ENCODE measurements around the gene KLHDC9. TPM values are rescaled to one million over a fixed set of nuclear protein-coding genes. Genes with fewer than 3 reads are reported as not detected.
A peak's percentile ranks its signal among the peaks of the same experiment; 100 is the strongest.

The KLHDC9 gene
- polyA plus RNA-seq, 1 donor (not counting 4 experiments of a cell fraction or from before 2014, with no cell fraction given): 0.54 TPM

GRCh38 chr1:161085165-161085564 is 13.0 kb upstream of the KLHDC9 start:
- Histone ChIP-seq H2AFZ (ENCODE audit: control insufficient read depth, low read length) (no peak overlapping the region), H3K4me1 (ENCODE audit: control insufficient read depth, extremely low read depth, insufficient read depth, low read length) (peaks cover 73% of the 10 kb centered on the region), H3K9me3 (ENCODE audit: control insufficient read depth, low read depth, low read length) (no peaks in the 10 kb centered on the region), H4K20me1 (ENCODE audit: control insufficient read depth, extremely low read depth, insufficient read depth, low read length) (no peaks in the 10 kb centered on the region), H3K9me1 (ENCODE audit: control insufficient read depth, extremely low read depth, insufficient read depth, low read length) (no peaks in the 10 kb centered on the region), H3K4me3 (ENCODE audit: control insufficient read depth in 2 of 3, extremely low read depth in 1 of 3, insufficient read depth in 2 of 3, low read depth in 1 of 3, low read length in 3 of 3) (no peak overlapping the region), H3K27me3 (ENCODE audit: control insufficient read depth, extremely low read depth, insufficient read depth, low read length) (no peaks in the 10 kb centered on the region), H3K36me3 (ENCODE audit: control insufficient read depth in 2 of 2, extremely low read depth in 1 of 2, insufficient read depth in 2 of 2, low read length in 2 of 2) (no peaks in the 10 kb centered on the region), H3K9ac (ENCODE audit: control insufficient read depth, extremely low read depth, insufficient read depth, low read length) (peak overlapping the region; percentile 18), H3K79me2 (ENCODE audit: control insufficient read depth, insufficient read depth, low read length) (no peaks in the 10 kb centered on the region), H3K27ac (ENCODE audit: control insufficient read depth, insufficient read depth, low read length) (no peak overlapping the region), H3K4me2 (ENCODE audit: control insufficient read depth, extremely low read depth, insufficient read depth, low read depth, low read length) (no peak overlapping the region)
- DNase-seq (ENCODE audit: low read depth, low spot score) (no peak), FAIRE-seq (no peak)
- dilution Hi-C loops (cut with MboI; ENCODE audit: extremely low pct_ligation_motif_present, low sequenced_read_pairs): no loop called here
- TF ChIP-seq, protein P1, sequence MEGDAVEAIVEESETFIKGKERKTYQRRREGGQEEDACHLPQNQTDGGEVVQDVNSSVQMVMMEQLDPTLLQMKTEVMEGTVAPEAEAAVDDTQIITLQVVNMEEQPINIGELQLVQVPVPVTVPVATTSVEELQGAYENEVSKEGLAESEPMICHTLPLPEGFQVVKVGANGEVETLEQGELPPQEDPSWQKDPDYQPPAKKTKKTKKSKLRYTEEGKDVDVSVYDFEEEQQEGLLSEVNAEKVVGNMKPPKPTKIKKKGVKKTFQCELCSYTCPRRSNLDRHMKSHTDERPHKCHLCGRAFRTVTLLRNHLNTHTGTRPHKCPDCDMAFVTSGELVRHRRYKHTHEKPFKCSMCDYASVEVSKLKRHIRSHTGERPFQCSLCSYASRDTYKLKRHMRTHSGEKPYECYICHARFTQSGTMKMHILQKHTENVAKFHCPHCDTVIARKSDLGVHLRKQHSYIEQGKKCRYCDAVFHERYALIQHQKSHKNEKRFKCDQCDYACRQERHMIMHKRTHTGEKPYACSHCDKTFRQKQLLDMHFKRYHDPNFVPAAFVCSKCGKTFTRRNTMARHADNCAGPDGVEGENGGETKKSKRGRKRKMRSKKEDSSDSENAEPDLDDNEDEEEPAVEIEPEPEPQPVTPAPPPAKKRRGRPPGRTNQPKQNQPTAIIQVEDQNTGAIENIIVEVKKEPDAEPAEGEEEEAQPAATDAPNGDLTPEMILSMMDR (optimal IDR thresholded peaks at IDR 0.05 in 1 of 3, IDR thresholded peaks at IDR 0.05 in 1 of 3, conservative IDR thresholded peaks at IDR 0.05 in 1 of 3; ENCODE audit: extremely low read depth in 1 of 3, insufficient read depth in 2 of 3, low read length in 3 of 3): no peak
- TF ChIP-seq EZH2 (IDR thresholded peaks at IDR 0.05; ENCODE audit: low read length): no peak

DNA sequence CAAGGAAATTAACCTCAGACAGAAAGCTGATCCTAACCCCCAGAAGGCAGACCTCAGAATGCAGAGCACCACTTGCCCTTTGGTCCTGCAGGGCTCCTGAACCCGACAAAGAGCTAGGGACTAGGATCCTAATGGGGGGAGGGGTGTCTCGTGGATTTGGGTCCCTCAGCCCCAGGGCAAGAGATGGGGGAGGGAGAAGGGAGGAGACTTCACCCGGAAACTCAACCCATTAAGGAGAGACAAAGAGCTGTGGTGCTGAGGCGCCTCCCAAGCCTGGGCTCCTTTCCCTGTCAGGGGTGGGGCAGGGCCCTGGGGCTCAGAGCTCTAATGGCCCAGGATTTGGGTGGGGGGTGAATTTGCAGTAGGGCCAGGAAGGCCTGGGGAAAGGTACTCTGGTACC is 11.7 kb upstream of the KLHDC9 start:
- Histone ChIP-seq H4K20me1 (ENCODE audit: control insufficient read depth, extremely low read depth, insufficient read depth, low read length) (no peaks in the 10 kb centered on the region), H3K9ac (ENCODE audit: control insufficient read depth, extremely low read depth, insufficient read depth, low read length) (no peak overlapping the region), H3K36me3 (ENCODE audit: control insufficient read depth in 2 of 2, extremely low read depth in 1 of 2, insufficient read depth in 2 of 2, low read length in 2 of 2) (no peaks in the 10 kb centered on the region), H2AFZ (ENCODE audit: control insufficient read depth, low read length) (no peak overlapping the region), H3K4me3 (ENCODE audit: control insufficient read depth in 2 of 3, extremely low read depth in 1 of 3, insufficient read depth in 2 of 3, low read depth in 1 of 3, low read length in 3 of 3) (no peak overlapping the region), H3K9me3 (ENCODE audit: control insufficient read depth, low read depth, low read length) (no peaks in the 10 kb centered on the region), H3K9me1 (ENCODE audit: control insufficient read depth, extremely low read depth, insufficient read depth, low read length) (no peaks in the 10 kb centered on the region), H3K4me2 (ENCODE audit: control insufficient read depth, extremely low read depth, insufficient read depth, low read depth, low read length) (peak overlapping the region; percentile 23), H3K4me1 (ENCODE audit: control insufficient read depth, extremely low read depth, insufficient read depth, low read length) (peaks cover 61% of the 10 kb centered on the region), H3K79me2 (ENCODE audit: control insufficient read depth, insufficient read depth, low read length) (no peaks in the 10 kb centered on the region), H3K27me3 (ENCODE audit: control insufficient read depth, extremely low read depth, insufficient read depth, low read length) (no peaks in the 10 kb centered on the region), H3K27ac (ENCODE audit: control insufficient read depth, insufficient read depth, low read length) (peak overlapping the region; percentile 6)
- peak; percentile 32 for FAIRE-seq
- dilution Hi-C loops (cut with MboI; ENCODE audit: extremely low pct_ligation_motif_present, low sequenced_read_pairs): no loop called here
- no peak for TF ChIP-seq EZH2 (IDR thresholded peaks at IDR 0.05; ENCODE audit: low read length)
- TF ChIP-seq, protein P1 (optimal IDR thresholded peaks at IDR 0.05 in 1 of 3, IDR thresholded peaks at IDR 0.05 in 1 of 3, conservative IDR thresholded peaks at IDR 0.05 in 1 of 3; ENCODE audit: extremely low read depth in 1 of 3, insufficient read depth in 2 of 3, low read length in 3 of 3): no peak
- no peak for DNase-seq (ENCODE audit: low read depth, low spot score)
